Endothelial cell of umbilical vein (primary cell): ENCODE measurements around the gene FGFR3. TPM values are rescaled to one million over a fixed set of nuclear protein-coding genes. Genes with fewer than 3 reads are reported as not detected.

ENCODE experiments used
- BruUV-seq: library from RNA; stranded (reverse); fragments of 400-500 nt; replicated peaks from 2 replicates; lab custom pipeline; 2021; lab: Mats Ljungman, UMichigan
- CTCF ChIA-PET: fragments of 300-600, 350-600 bp; sonication (Branson Sonifier 250); formaldehyde crosslinking; loops from one replicate; lab custom pipeline; 2021; ENCODE audit warnings: antibody characterized with exemption, inconsistent platforms; lab: Charles Lee
- POLR2A ChIA-PET: fragments of 300-600, 350-600 bp; sonication (Branson Sonifier 250); formaldehyde crosslinking; loops from one replicate; lab custom pipeline; 2021; ENCODE audit warnings: antibody characterized with exemption, inconsistent platforms; lab: Charles Lee
- DNase-seq: peaks from one replicate; pipeline ENCODE4 v3.0.0-alpha.2; 2011; ENCODE audit warnings: low read depth, low spot score
- FAIRE-seq: peaks from 2 replicates; lab custom pipeline; 2011; peaks lifted over from hg19 to GRCh38; lab: Jason Lieb, UNC
- H2AFZ ChIP-seq: 2 replicates; pipeline ENCODE4 v1.6.0; 2012; ENCODE audit warnings: low read depth, low read length, control low read depth, inconsistent platforms
- H3K27ac ChIP-seq: 2 replicates; pipeline ENCODE4 v1.5.1; 2011; ENCODE audit warnings: low read depth, mild to moderate bottlenecking, control low read depth, low read length, moderate library complexity; ENCODE audit not compliant: insufficient read depth
- H3K27me3 ChIP-seq, 2 experiments: 2 replicates each; pipeline versions ENCODE4 v1.6.0 to v1.6.1; 2011; ENCODE audit warnings: low read length in 2 of 2, mixed read lengths in 1 of 2; ENCODE audit not compliant: control insufficient read depth in 2 of 2, insufficient read depth in 2 of 2
- H3K36me3 ChIP-seq, 2 experiments: 2 replicates in 1 of 2; 3 replicates in 1 of 2; pipeline ENCODE4 v1.5.1; 2011; ENCODE audit warnings: low read length in 2 of 2, mild to moderate bottlenecking in 1 of 2, moderate library complexity in 1 of 2; ENCODE audit not compliant: control insufficient read depth in 2 of 2, insufficient read depth in 2 of 2; ENCODE audit errors: extremely low read depth in 1 of 2
- H3K4me1 ChIP-seq: 3 replicates; pipeline ENCODE4 v1.5.1; 2011; ENCODE audit warnings: mild to moderate bottlenecking, low read length; ENCODE audit not compliant: control insufficient read depth, insufficient read depth; ENCODE audit errors: extremely low read depth
- H3K4me2 ChIP-seq: 2 replicates; pipeline ENCODE4 v1.6.1; 2011; ENCODE audit warnings: low read length, control low read depth, mixed read lengths; ENCODE audit not compliant: insufficient read depth
- H3K4me3 ChIP-seq, 3 experiments: fragments of 200-600 bp in 1 of 3; sonication (generic), shearing (Covaris generic) in 1 of 3; replicated peaks in 1 of 3; 2 replicates each; pipeline ENCODE4 v1.5.1; 2011 to 2016; ENCODE audit warnings: control low read depth in 3 of 3, low read length in 3 of 3, mild to moderate bottlenecking in 2 of 3, inconsistent platforms in 1 of 3, low read depth in 1 of 3, moderate library complexity in 1 of 3; ENCODE audit not compliant: insufficient read depth in 1 of 3
- H3K79me2 ChIP-seq: 2 replicates; pipeline ENCODE4 v1.6.0; 2012; ENCODE audit warnings: low read length, inconsistent platforms; ENCODE audit not compliant: control insufficient read depth, insufficient read depth
- H3K9ac ChIP-seq: replicated peaks from 2 replicates; pipeline ENCODE3; 2011; ENCODE audit warnings: low read length, control low read depth; ENCODE audit not compliant: insufficient read depth; ENCODE audit errors: extremely low read depth
- H3K9me1 ChIP-seq: replicated peaks from 3 replicates; pipeline ENCODE4 v1.6.0; 2011; ENCODE audit warnings: mild to moderate bottlenecking, low read length; ENCODE audit not compliant: control insufficient read depth, insufficient read depth; ENCODE audit errors: extremely low read depth
- H3K9me3 ChIP-seq: replicated peaks from 2 replicates; pipeline ENCODE4 v1.5.1; 2012; ENCODE audit warnings: low read length, inconsistent platforms; ENCODE audit not compliant: control insufficient read depth, insufficient read depth
- H4K20me1 ChIP-seq: replicated peaks from 2 replicates; pipeline ENCODE3; 2011; ENCODE audit warnings: mild to moderate bottlenecking, low read length; ENCODE audit not compliant: control insufficient read depth, insufficient read depth; ENCODE audit errors: extremely low read depth
- CTCF ChIP-seq, 2 donors: IDR thresholded peaks; 1 replicate in 1 of 2; 2 replicates in 1 of 2; pipeline ENCODE4 v1.5.1; 2011; ENCODE audit warnings: low read length in 2 of 2, mild to moderate bottlenecking in 2 of 2, moderate library complexity in 2 of 2, control low read depth in 1 of 2, inconsistent platforms in 1 of 2, low read depth in 1 of 2; ENCODE audit not compliant: insufficient read depth in 1 of 2; ENCODE audit errors: extremely low read depth in 1 of 2
- EZH2 ChIP-seq: IDR thresholded peaks from 2 replicates; pipeline ENCODE4 v1.6.1; 2012; ENCODE audit warnings: borderline replicate concordance, low read depth, mild to moderate bottlenecking, moderate library complexity, low read length, inconsistent platforms; ENCODE audit not compliant: severe bottlenecking
- FOS ChIP-seq: IDR thresholded peaks from 2 replicates; pipeline ENCODE4 v1.6.1; 2011; ENCODE audit warnings: mild to moderate bottlenecking, low read length, moderate library complexity, borderline replicate concordance; ENCODE audit not compliant: insufficient read depth
- GATA2 ChIP-seq: IDR thresholded peaks from 2 replicates; pipeline ENCODE4 v1.7.0; 2011; ENCODE audit warnings: low read depth, mild to moderate bottlenecking, moderate library complexity, mixed read lengths, low read length; ENCODE audit not compliant: insufficient read length, insufficient read depth
- JUN ChIP-seq: IDR thresholded peaks from 2 replicates; pipeline ENCODE4 v1.6.1; 2011; ENCODE audit warnings: borderline replicate concordance, low read depth; ENCODE audit not compliant: insufficient read length, insufficient read depth
- MAX ChIP-seq: IDR thresholded peaks from 2 replicates; pipeline ENCODE4 v1.6.1; 2011; ENCODE audit not compliant: insufficient read depth, insufficient read length
- MYC ChIP-seq: IDR thresholded peaks from one replicate; pipeline ENCODE4 v1.6.1; 2011; ENCODE audit warnings: mild to moderate bottlenecking, low read depth, low read length
- POLR2A ChIP-seq: IDR thresholded peaks from 2 replicates; pipeline ENCODE4 v1.6.1; 2012; ENCODE audit warnings: low read depth, mild to moderate bottlenecking, control low read depth, low read length
- POLR2AphosphoS5 ChIP-seq: IDR thresholded peaks from 2 replicates; pipeline ENCODE4 v1.6.1; 2012; ENCODE audit warnings: low read depth, mild to moderate bottlenecking, control low read depth, low read length, moderate library complexity; ENCODE audit not compliant: insufficient read depth
- dilution Hi-C: fragments of 300-500 bp; cut with MboI; formaldehyde crosslinking; loops from one replicate; pipeline ENCODE4 v1.15.0; 2019; ENCODE audit warnings: low sequenced_read_pairs; ENCODE audit not compliant: extremely low pct_ligation_motif_present
- intact Hi-C: fragments of 100-400 bp; cut with micrococcal nuclease; formaldehyde crosslinking; loops from one replicate; pipeline ENCODE4 v1.10.0; 2022
- polyA plus RNA-seq, 4 experiments: library from polyadenylated mRNA; depleted of rRNA in 3 of 4; stranded (reverse) in 3 of 4; unstranded in 1 of 4; fragments of >200 nt; gene quantifications; 2 replicates each; pipeline versions ENCODE4 v1.2.1 to v1.2.3, GENCODE V29; 2011 to 2012; ENCODE audit warnings: missing spikeins in 1 of 4
- total RNA-seq: library from RNA; stranded (reverse); gene quantifications from 2 replicates; pipeline ENCODE4 v1.2.3, GENCODE V29; 2021

FGFR3 gene
- total and polyA plus RNA-seq, 2 donors (not counting 3 experiments of a cell fraction or from before 2014, with no cell fraction given): 0.73 to 1.2 TPM

GRCh38 chr4:1823545-1823932 lies 30.4 kb downstream of the FGFR3 start:
- intact Hi-C loops: no loop called here
- ChIA-PET POLR2A (no interaction called here), CTCF (no interaction called here)
- no TSS peak for BruUV-seq
- Histone ChIP-seq H3K9me1 (no peaks in the 10 kb centered on the region), H3K9me3 (no peaks in the 10 kb centered on the region), H3K9ac (no peak overlapping the region), H3K4me3 (no peak overlapping the region), H3K4me1 (no peaks in the 10 kb centered on the region), H3K27ac (no peak overlapping the region), H3K36me3 (peaks cover 6 to 38% of the 10 kb centered on the region in 2 experiments), H4K20me1 (no peaks in the 10 kb centered on the region), H3K4me2 (no peak overlapping the region), H3K27me3 (no peaks in the 10 kb centered on the region), H2AFZ (no peak overlapping the region), H3K79me2 (no peaks in the 10 kb centered on the region)
- DNase-seq (no peak), FAIRE-seq (no peak)
- dilution Hi-C loops: no loop called here
- TF ChIP-seq JUN (no peak), POLR2AphosphoS5 (no peak), FOS (no peak), EZH2 (no peak), CTCF (IDR thresholded peaks at IDR 0.05; ENCODE audit: extremely low read depth in 1 of 2, insufficient read depth in 1 of 2, low read depth in 1 of 2, low read length in 2 of 2) (no peak), POLR2A (no peak), GATA2 (no peak), MAX (no peak), MYC (no peak)
